ENCODE results near the gene ASIC2.

DNA sequence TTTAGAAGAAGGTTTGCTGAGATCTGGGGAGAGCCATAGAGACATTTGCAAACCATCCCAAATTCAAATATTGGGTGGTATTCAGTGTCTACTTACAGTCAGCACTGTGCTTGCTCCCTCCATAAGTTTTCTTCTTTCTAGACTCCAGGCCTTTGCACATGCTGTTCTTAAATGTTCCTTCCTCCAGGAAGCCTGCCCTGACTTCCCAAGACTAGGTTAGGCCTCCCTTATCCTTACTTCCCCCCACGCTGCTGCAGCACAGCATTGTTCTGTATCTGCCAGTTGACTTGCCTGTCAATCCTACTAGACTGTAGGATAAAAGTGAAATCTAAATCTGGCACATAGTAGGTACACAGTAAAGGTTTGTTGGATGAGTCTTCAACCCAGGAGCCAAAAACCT, 53.4 kb downstream of the ASIC2 start:
- TF ChIP-seq, protein P1, sequence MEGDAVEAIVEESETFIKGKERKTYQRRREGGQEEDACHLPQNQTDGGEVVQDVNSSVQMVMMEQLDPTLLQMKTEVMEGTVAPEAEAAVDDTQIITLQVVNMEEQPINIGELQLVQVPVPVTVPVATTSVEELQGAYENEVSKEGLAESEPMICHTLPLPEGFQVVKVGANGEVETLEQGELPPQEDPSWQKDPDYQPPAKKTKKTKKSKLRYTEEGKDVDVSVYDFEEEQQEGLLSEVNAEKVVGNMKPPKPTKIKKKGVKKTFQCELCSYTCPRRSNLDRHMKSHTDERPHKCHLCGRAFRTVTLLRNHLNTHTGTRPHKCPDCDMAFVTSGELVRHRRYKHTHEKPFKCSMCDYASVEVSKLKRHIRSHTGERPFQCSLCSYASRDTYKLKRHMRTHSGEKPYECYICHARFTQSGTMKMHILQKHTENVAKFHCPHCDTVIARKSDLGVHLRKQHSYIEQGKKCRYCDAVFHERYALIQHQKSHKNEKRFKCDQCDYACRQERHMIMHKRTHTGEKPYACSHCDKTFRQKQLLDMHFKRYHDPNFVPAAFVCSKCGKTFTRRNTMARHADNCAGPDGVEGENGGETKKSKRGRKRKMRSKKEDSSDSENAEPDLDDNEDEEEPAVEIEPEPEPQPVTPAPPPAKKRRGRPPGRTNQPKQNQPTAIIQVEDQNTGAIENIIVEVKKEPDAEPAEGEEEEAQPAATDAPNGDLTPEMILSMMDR (conservative IDR thresholded peaks at IDR 0.05) = no peak
- TF ChIP-seq EZH2 (IDR thresholded peaks at IDR 0.05; ENCODE audit: low read depth) = no peak
